IMR-90 (cell line): ENCODE results near the gene MBNL3. TPM values are rescaled to one million over a fixed set of nuclear protein-coding genes. Genes with fewer than 3 reads are reported as not detected.

Source experiments
- ATAC-seq: fragments of 200-7000 bp; cut with Tn5 transposase; 2 replicates; pipeline ENCODE4 v1.9.1; 2020; ENCODE audit warnings: low read depth, mild to moderate bottlenecking, moderate library complexity
- BruUV-seq: library from RNA; stranded (reverse); fragments of 400-500 nt; replicated peaks from 2 replicates; lab custom pipeline; 2021; lab: Mats Ljungman, UMichigan
- CTCF ChIA-PET: fragments of 300-600 bp; formaldehyde crosslinking; extraction: SDS; loops from one replicate; lab custom pipeline; 2021; ENCODE audit warnings: antibody characterized with exemption; lab: Yijun Ruan, JAX
- POLR2A ChIA-PET: fragments of 300-600 bp; sonication (Branson Sonifier 250); formaldehyde crosslinking; loops from one replicate; lab custom pipeline; 2022; ENCODE audit warnings: antibody characterized with exemption; ENCODE audit not compliant: unreplicated experiment; lab: Charles Lee
- DNase-seq: peaks from one replicate; pipeline ENCODE4 v3.0.0; 2013
- H2AFZ ChIP-seq: replicated peaks from 2 replicates; pipeline ENCODE3; 2013; ENCODE audit warnings: low read length, mild to moderate bottlenecking; ENCODE audit not compliant: poor library complexity
- H2AK5ac ChIP-seq: 2 replicates; pipeline ENCODE4 v1.6.1; 2013; ENCODE audit warnings: low read depth, low read length, inconsistent platforms
- H2AK9ac ChIP-seq: replicated peaks from 2 replicates; pipeline ENCODE3; 2013; ENCODE audit warnings: mild to moderate bottlenecking, low read depth, low read length, moderate library complexity; ENCODE audit not compliant: poor library complexity
- H2BK120ac ChIP-seq: 2 replicates; pipeline ENCODE4 v1.6.1; 2013; ENCODE audit warnings: low read depth, low read length, inconsistent platforms
- H2BK15ac ChIP-seq: 3 replicates; pipeline ENCODE4 v1.6.1; 2013; ENCODE audit warnings: low read depth, low read length, inconsistent platforms
- H2BK20ac ChIP-seq: 2 replicates; pipeline ENCODE4 v1.6.1; 2013; ENCODE audit warnings: low read depth, mild to moderate bottlenecking, inconsistent platforms, low read length, moderate library complexity
- H2BK5ac ChIP-seq: 2 replicates; pipeline ENCODE4 v1.6.1; 2013; ENCODE audit warnings: mild to moderate bottlenecking, low read depth, low read length, inconsistent platforms; ENCODE audit not compliant: poor library complexity, severe bottlenecking
- H3K14ac ChIP-seq: replicated peaks from 2 replicates; pipeline ENCODE4 v1.6.1; 2013; ENCODE audit warnings: low read depth, low read length, inconsistent platforms
- H3K18ac ChIP-seq: 2 replicates; pipeline ENCODE4 v1.6.1; 2013; ENCODE audit warnings: low read depth, low read length, control low read depth
- H3K23ac ChIP-seq: 2 replicates; pipeline ENCODE4 v1.6.1; 2013; ENCODE audit warnings: low read depth, low read length, inconsistent platforms
- H3K27ac ChIP-seq: 2 replicates; pipeline ENCODE4 v1.5.1; 2013; ENCODE audit warnings: mild to moderate bottlenecking, control low read depth, low read length; ENCODE audit not compliant: insufficient read depth
- H3K27me3 ChIP-seq: 2 replicates; pipeline ENCODE4 v1.6.1; 2013; ENCODE audit warnings: low read length; ENCODE audit not compliant: control insufficient read depth, insufficient read depth
- H3K36me3 ChIP-seq: 2 replicates; pipeline ENCODE4 v1.6.1; 2013; ENCODE audit warnings: low read length, mixed read lengths; ENCODE audit not compliant: control insufficient read depth, insufficient read depth
- H3K4ac ChIP-seq: 2 replicates; pipeline ENCODE4 v1.6.1; 2013; ENCODE audit warnings: low read depth, low read length, inconsistent platforms
- H3K4me1 ChIP-seq: 2 replicates; pipeline ENCODE4 v1.6.1; 2013; ENCODE audit warnings: low read length, mixed read lengths; ENCODE audit not compliant: control insufficient read depth, insufficient read depth
- H3K4me2 ChIP-seq: 2 replicates; pipeline ENCODE4 v1.6.1; 2013; ENCODE audit warnings: low read depth, mild to moderate bottlenecking, control low read depth, low read length, moderate library complexity
- H3K4me3 ChIP-seq: 2 replicates; pipeline ENCODE4 v1.5.1; 2013; ENCODE audit warnings: low read depth, mild to moderate bottlenecking, control low read depth, low read length, moderate library complexity; ENCODE audit not compliant: insufficient read depth
- H3K56ac ChIP-seq: 2 replicates; pipeline ENCODE4 v1.6.1; 2013; ENCODE audit warnings: low read length, inconsistent platforms; ENCODE audit not compliant: insufficient read depth; ENCODE audit errors: extremely low read depth
- H3K79me1 ChIP-seq, 2 experiments: 2 replicates each; pipeline ENCODE4 v1.6.1; 2013; ENCODE audit warnings: low read length in 2 of 2, inconsistent platforms in 1 of 2, low read depth in 1 of 2
- H3K9ac ChIP-seq: 2 replicates; pipeline ENCODE4 v1.6.1; 2013; ENCODE audit warnings: low read depth, low read length, control low read depth
- H3K9me1 ChIP-seq: 2 replicates; pipeline ENCODE4 v1.6.1; 2013; ENCODE audit warnings: low read length, inconsistent platforms; ENCODE audit not compliant: insufficient read depth
- H3K9me3 ChIP-seq: 2 replicates; pipeline ENCODE4 v1.6.1; 2013; ENCODE audit warnings: low read length; ENCODE audit not compliant: control insufficient read depth, insufficient read depth
- H4K20me1 ChIP-seq: 2 replicates; pipeline ENCODE4 v1.6.1; 2013; ENCODE audit warnings: low read length, inconsistent platforms; ENCODE audit not compliant: insufficient read depth
- H4K5ac ChIP-seq: 2 replicates; pipeline ENCODE4 v1.6.1; 2013; ENCODE audit warnings: mild to moderate bottlenecking, low read depth, low read length, control low read depth
- H4K8ac ChIP-seq, 2 experiments: 2 replicates each; pipeline ENCODE4 v1.6.1; 2013; ENCODE audit warnings: low read depth in 2 of 2, low read length in 2 of 2, control low read depth in 1 of 2, inconsistent platforms in 1 of 2
- H4K91ac ChIP-seq: 2 replicates; pipeline ENCODE4 v1.6.1; 2013; ENCODE audit warnings: low read depth, low read length, inconsistent platforms; ENCODE audit not compliant: insufficient read depth
- SMC3 ChIP-seq: fragments of 150-350 bp; IDR thresholded peaks from 2 replicates; pipeline ENCODE4 v1.6.1; 2016; ENCODE audit warnings: low read depth, mild to moderate bottlenecking, antibody characterized with exemption, low read length, moderate library complexity
- WGBS, 2 experiments: methylation state at CpG; one replicate each; pipeline versions ENCODE4 v1.1.5 to v1.1.7; 2013; ENCODE audit warnings: missing lambda C conversion rate in 2 of 2; ENCODE audit not compliant: insufficient read length in 1 of 2; ENCODE audit errors: extremely low coverage in 2 of 2; 5-methylcytosine and 5-hydroxymethylcytosine counted together
- dilution Hi-C: fragments of 300-500 bp; cut with HindIII; formaldehyde crosslinking; loops from one replicate; pipeline ENCODE4 v1.14.3; 2018; ENCODE audit warnings: low sequenced_read_pairs; ENCODE audit not compliant: unreplicated experiment
- in situ Hi-C: fragments of 300-500 bp; cut with MboI; formaldehyde crosslinking; loops from 3 replicates; pipeline ENCODE4 v1.14.3; 2019; ENCODE audit warnings: low sequenced_read_pairs, inconsistent platforms, mixed read lengths
- intact Hi-C: fragments of 100-400 bp; cut with micrococcal nuclease; formaldehyde crosslinking; loops from 2 replicates; pipeline ENCODE4 v1.10.0; 2022
- polyA plus RNA-seq, 3 experiments: library from polyadenylated mRNA; depleted of rRNA; stranded (reverse); fragments of >200 nt; gene quantifications; 2 replicates each; pipeline ENCODE4 v1.2.3, GENCODE V29; 2012; ENCODE audit warnings: low replicate concordance in 1 of 3
- total RNA-seq: library from RNA; depleted of rRNA; stranded (reverse); fragments of >200 nt; gene quantifications from 2 replicates; pipeline ENCODE4 v1.2.3, GENCODE V29; 2012

The MBNL3 gene
- total and polyA plus RNA-seq, 2 of the 4 experiments (the other 2 are of a cell fraction): 0.32 to 1.1 TPM

DNA sequence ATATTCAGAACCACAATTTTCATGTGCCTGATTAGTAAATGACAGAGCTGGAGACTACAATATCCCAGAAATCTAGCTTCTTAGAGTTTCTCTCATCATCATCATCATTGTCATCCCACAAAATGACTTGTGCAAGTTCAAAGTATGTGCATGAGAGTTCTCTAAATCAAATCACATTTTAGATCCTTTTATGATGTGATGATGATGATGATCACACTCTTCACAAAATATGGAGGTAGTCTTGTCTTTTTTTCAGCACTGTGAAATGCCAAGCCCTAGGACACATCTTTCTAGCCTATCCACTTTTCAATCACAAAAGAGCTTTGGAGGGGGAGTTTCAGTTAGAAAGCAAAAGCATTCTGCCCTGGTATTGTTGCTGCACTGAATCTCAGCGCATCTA, 7.4 kb downstream of the MBNL3 start:
- H3K79me1 ChIP-seq: no peaks in the 10 kb centered on the region
- H3K4ac ChIP-seq: no peak overlapping the region
- no peak overlapping the region for H2BK5ac ChIP-seq
- H4K91ac ChIP-seq: no peak overlapping the region
- no peak overlapping the region for H2BK15ac ChIP-seq
- H4K8ac ChIP-seq: no peak overlapping the region
- H3K14ac ChIP-seq: no peak overlapping the region
- H3K56ac ChIP-seq: no peak overlapping the region
- peaks cover 2% of the 10 kb centered on the region for H3K27me3 ChIP-seq
- no peak overlapping the region for H3K27ac ChIP-seq
- no peak for DNase-seq
- H3K4me1 ChIP-seq: no peaks in the 10 kb centered on the region
- H4K5ac ChIP-seq: no peak overlapping the region
- POLR2A ChIA-PET: no interaction called here
- no peak overlapping the region for H3K9ac ChIP-seq
- no peak overlapping the region for H3K4me3 ChIP-seq
- ATAC-seq: no peak
- H3K23ac ChIP-seq: no peak overlapping the region
- no peak overlapping the region for H3K4me2 ChIP-seq
- peaks cover 4% of the 10 kb centered on the region; the same call in 1 of the 2 replicates for H3K9me1 ChIP-seq
- no peak overlapping the region for H2BK20ac ChIP-seq
- H3K18ac ChIP-seq: no peak overlapping the region
- no peak for TF ChIP-seq SMC3
- H2AK5ac ChIP-seq: no peak overlapping the region
- no peaks in the 10 kb centered on the region for H3K9me3 ChIP-seq
- no peaks in the 10 kb centered on the region for H3K36me3 ChIP-seq
- in situ Hi-C loops: no loop called here
- no peak overlapping the region for H2AK9ac ChIP-seq
- intact Hi-C loops: no loop called here
- no TSS peak for BruUV-seq
- CTCF ChIA-PET: interaction anchor here (0.6 kb wide), 1 partner anchor 26 kb away, joined by 3 read pairs; no protein-coding TSS in a partner anchor
- WGBS, 2 experiments: no CpG with 5 or more reads among the region's 1 CpG
- H2BK120ac ChIP-seq: no peak overlapping the region
- dilution Hi-C loops: no loop called here
- H4K20me1 ChIP-seq: no peaks in the 10 kb centered on the region
- no peak overlapping the region for H2AFZ ChIP-seq
